NCI-H774 (cell line): ENCODE data around the gene LRP1B.

ENCODE experiments used
- DNase-seq: peaks from one replicate; lab custom pipeline; 2025; lab: John Stamatoyannopoulos, UW

Gene LRP1B

GRCh38 chr2:141423124-141423523 lies 707.7 kb downstream of the LRP1B start:
- no peak for DNase-seq

DNA sequence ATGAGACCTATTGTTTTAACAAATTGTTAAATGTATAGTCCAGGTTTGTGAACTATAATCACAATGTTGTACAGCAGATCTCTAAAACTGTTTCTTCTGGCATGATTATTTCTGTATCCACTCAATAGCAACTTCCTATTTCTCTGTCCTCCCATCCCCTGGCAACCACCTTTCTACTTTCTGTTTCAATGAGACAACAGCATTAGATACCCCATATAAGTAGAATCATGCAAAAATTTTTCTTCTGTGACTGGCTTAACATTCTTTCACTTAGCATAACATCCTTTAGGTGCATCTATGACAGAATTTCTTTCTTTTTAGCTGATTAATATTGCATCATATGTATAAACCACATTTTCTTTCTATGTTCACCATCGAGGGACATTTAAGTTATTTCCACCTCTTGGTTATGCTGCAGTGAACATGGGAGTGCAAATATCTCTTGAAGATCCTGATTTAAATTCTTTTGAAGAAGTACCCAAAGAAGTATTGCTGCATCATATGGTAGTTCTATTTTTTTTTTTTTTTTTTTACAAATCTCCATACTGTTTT lies 713.5 kb downstream of the LRP1B start:
- no peak for DNase-seq

DNA sequence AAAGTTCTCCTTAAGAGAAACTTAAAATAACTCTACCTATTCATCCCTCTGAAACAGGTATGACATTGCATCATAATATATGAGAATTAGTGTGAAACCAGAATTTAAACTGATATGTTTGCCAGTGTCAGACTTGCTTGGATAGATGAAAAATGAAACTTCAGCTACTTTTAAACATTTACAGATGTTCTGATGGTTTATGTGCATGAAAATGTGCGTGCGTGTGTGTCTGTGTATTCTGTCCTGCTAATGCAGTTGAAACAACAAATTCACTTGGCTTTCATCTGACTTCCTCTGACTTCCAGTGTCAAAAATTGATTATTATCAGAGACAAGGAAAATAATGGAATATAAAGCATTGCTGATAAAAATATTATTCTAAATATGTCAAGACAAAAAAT lies 719.4 kb downstream of the LRP1B start:
- DNase-seq, result no peak

DNA sequence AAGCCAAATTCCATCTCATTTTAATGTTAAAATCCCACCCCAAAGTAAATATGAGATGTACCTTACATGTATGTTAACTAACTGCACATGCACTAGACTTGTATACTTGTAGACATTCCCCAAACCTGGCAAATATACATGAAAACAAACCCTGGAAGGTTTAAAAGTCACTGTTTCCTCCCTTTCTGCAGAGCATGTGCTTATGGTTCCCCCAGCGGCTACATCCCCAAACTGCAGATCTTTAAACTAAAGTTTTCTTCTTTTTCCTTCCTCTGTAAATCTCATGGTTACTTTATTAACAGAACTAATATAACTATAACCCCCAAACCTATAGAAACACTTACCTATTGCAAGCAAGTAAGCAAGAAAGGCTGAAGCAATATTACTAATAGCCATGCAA lies 731.5 kb downstream of the LRP1B start:
- DNase-seq, result no peak

- DNase-seq, result no peak
Measured at GRCh38 chr2:141393214-141393545, 737.6 kb downstream of the LRP1B start.

DNA sequence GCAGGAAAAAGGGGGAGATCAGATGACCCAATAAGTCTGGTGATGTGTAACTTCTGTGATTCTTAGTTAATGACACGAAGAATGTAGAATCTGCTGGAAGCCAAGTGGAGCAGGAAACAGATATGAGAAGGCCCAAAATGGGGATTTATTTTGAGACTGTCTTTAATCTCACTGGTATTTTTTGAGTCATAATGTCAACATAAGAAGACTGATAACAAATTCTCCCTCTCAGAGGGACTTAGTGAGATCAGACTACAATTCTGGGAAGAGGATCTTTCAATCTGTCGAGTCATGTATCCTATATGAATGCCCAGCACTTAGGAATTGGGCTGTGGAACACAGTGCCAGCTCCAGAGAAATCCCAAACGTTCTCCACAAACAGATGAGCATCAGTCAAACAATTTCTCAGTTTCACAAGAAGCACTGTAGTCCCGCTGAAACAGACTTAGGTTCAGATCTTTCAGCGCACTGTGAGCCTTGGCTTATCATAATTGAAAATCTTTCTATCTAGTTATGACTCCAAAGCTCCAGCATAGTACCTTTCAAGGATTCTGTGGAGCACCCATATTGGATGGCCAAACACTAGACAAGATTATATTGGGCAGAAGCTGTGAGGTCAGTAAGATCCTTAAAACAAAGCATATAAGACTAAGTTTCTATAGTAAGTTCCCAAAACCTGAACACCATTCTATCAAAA lies 738.2 kb downstream of the LRP1B start:
- no peak for DNase-seq

- no peak for DNase-seq
Measured at GRCh38 chr2:141386168-141386567, 744.6 kb downstream of the LRP1B start.

DNA sequence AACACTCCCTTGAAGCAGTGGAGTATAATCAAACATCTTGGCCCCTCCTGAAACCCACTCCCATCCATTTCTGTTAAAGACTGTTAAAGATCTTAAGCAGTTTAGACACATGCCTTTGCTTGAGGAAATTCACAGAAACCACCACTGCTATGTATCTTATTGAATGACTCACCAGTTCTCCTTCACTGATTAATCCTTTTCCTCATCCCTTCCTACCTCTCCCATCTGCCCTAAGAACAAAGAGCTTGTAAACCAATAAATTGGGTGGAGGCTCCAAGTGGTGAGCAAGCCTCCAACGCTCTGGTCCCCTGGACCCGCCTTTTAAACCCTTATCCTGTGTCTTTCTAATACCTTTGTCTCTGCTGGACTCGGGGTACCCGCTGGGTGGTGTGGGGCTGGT lies 746.1 kb downstream of the LRP1B start:
- DNase-seq, result no peak

GRCh38 chr2:141381946-141382345 lies 748.9 kb downstream of the LRP1B start:
- DNase-seq, result no peak

GRCh38 chr2:141380008-141380979 lies 750.5 kb downstream of the LRP1B start:
- DNase-seq, result no peak

- DNase-seq, result no peak
Measured at GRCh38 chr2:141364821-141365220, 766.0 kb downstream of the LRP1B start.

DNA sequence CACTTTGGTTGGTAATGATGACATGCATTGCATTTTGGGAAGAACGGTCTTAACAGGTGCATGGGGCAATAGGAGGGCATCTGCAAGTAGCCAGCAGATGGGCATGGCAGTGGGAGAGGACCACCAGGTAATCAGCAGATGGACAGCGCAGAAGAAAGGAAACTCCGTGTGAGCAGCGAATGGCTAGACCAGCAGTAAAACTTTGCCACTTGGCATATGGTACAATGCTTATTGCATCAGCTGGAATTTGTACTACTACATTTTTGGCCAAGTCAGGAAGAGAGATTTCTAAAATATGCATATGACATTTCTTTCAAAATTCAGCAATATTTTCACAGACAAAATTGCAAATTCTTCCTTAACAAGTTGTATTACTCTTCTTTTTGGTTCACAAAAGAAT lies 768.5 kb downstream of the LRP1B start:
- DNase-seq, result no peak

- no peak for DNase-seq
Measured at GRCh38 chr2:141348481-141348880, 782.3 kb downstream of the LRP1B start.

- no peak for DNase-seq
Measured at GRCh38 chr2:141341444-141341843, 789.4 kb downstream of the LRP1B start.

- no peak for DNase-seq
Measured at GRCh38 chr2:141331127-141331526, 799.7 kb downstream of the LRP1B start.

GRCh38 chr2:141329964-141330363 lies 800.9 kb downstream of the LRP1B start:
- DNase-seq, result no peak

GRCh38 chr2:141323571-141323970 lies 807.2 kb downstream of the LRP1B start:
- no peak for DNase-seq

DNA sequence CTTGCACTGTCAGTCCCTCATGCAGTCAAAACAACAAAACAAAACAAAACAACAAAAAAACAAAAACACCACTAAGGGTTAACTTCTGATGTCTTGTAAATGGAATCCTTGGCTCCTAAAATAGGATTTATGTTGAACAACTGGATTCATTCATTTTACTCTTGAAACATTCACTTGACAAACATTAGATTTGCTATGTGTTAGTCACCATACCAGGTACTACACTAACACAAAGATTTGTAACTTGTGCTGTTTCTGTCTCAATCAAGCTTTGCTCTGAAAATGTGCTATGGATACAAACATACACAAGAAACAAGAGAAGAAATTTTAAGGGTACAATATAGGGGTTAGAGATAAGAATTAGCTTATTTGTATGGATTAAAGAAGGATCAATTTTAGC lies 812.8 kb downstream of the LRP1B start:
- no peak for DNase-seq

DNA sequence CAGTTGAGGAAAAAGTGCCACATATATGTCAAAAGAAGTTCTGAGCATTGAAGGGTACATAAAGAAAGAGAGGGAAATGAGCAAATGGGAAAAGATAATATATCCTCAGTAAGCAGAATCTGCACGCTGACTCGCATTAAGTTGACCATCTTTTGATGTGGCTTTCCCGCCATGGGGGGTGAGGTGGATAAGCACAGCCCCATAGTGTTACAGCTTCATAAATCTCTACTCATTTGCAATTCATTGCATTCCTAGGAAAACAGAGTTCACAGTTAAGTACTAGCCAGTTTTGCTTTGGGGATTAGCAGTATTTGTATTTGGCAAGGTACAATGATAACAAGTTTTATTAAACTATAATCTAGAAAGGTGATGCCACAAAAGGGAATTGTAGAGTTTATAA lies 814.2 kb downstream of the LRP1B start:
- no peak for DNase-seq

- DNase-seq, result no peak
Measured at GRCh38 chr2:141316103-141316502, 814.7 kb downstream of the LRP1B start.

- DNase-seq, result no peak
Measured at GRCh38 chr2:141313972-141314371, 816.8 kb downstream of the LRP1B start.

GRCh38 chr2:141311430-141311829 lies 819.4 kb downstream of the LRP1B start:
- no peak for DNase-seq

DNA sequence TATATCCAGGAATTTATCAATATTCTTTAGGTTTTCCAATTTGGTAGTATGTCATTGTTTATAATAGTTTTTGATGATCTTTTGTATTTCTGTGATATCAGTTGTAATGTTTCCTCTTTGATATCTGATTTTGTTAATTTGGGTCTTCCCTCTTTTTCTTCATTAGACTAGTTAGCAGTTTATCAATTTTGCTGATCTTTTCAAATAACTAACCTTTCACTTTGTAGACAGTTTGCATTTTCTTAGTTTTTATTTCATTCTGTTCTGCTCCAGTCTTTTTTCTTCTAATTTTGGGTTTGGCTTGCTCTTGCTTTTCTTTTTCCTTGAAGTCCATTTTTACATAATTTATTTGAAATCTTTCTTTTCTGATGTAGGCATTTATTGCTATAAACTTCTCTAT lies 824.4 kb downstream of the LRP1B start:
- no peak for DNase-seq
